Mammary epithelial cell (primary cell): ENCODE measurements around the gene HOXA10.

ENCODE experiments used
- EZH2 ChIP-seq: IDR thresholded peaks from 2 replicates; pipeline ENCODE4 v1.6.1; 2012; ENCODE audit warnings: low read length, inconsistent platforms, borderline replicate concordance
- TF ChIP-seq, protein P1 (sequence below), 2 donors: IDR thresholded peaks in 1 of 2; conservative IDR thresholded peaks in 1 of 2; 2 replicates each; pipeline ENCODE4 v1.5.1; 2011 to 2012; ENCODE audit warnings: inconsistent platforms in 2 of 2, low read length in 2 of 2, mild to moderate bottlenecking in 2 of 2, control low read depth in 1 of 2, low read depth in 1 of 2; ENCODE audit not compliant: insufficient read depth in 1 of 2; ENCODE audit errors: extremely low read depth in 1 of 2

DNA sequence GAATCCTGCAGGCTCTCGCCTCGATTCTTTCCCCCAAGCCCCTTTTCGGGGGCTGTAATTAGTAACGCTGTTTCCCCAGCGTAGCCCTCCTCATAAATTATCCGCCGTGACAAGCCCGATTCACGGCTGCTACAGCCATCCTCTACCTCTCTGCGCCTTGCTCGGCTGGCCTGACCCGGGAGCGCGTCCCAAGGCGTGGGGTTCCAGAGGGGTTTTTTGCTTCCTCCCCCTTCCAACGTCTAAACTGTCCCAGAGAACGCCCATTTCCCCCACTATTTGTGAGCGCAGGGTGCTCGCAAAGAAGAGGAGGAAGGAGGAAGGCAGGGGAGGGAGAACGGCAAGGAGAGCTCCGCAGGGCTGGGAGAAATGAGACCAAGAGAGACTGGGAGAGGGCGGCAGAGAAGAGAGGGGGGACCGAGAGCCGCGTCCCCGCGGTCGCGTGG lies 31.5 kb downstream of the HOXA10 start:
- TF ChIP-seq EZH2: no peak
- TF ChIP-seq, protein P1, sequence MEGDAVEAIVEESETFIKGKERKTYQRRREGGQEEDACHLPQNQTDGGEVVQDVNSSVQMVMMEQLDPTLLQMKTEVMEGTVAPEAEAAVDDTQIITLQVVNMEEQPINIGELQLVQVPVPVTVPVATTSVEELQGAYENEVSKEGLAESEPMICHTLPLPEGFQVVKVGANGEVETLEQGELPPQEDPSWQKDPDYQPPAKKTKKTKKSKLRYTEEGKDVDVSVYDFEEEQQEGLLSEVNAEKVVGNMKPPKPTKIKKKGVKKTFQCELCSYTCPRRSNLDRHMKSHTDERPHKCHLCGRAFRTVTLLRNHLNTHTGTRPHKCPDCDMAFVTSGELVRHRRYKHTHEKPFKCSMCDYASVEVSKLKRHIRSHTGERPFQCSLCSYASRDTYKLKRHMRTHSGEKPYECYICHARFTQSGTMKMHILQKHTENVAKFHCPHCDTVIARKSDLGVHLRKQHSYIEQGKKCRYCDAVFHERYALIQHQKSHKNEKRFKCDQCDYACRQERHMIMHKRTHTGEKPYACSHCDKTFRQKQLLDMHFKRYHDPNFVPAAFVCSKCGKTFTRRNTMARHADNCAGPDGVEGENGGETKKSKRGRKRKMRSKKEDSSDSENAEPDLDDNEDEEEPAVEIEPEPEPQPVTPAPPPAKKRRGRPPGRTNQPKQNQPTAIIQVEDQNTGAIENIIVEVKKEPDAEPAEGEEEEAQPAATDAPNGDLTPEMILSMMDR (conservative IDR thresholded peaks at IDR 0.05 in 1 of 2, IDR thresholded peaks at IDR 0.05 in 1 of 2; ENCODE audit: extremely low read depth in 1 of 2, insufficient read depth in 1 of 2, low read depth in 1 of 2, low read length in 2 of 2): no peak
